SK-N-SH (cell line): ENCODE results near the gene CARD6. TPM values are rescaled to one million over a fixed set of nuclear protein-coding genes. Genes with fewer than 3 reads are reported as not detected.

Source experiments
- CTCF ChIA-PET: fragments of 300-600, 350-600 bp; formaldehyde crosslinking; extraction: SDS; loops from one replicate; lab custom pipeline; 2021; lab: Yijun Ruan, JAX
- POLR2A ChIA-PET: fragments of 350-600 bp; sonication (Branson Sonifier 250); formaldehyde crosslinking; extraction: SDS; loops from one replicate; lab custom pipeline; 2020; ENCODE audit warnings: antibody characterized with exemption, inconsistent platforms; lab: Yijun Ruan, JAX
- DNase-seq: peaks from one replicate; pipeline ENCODE4 v3.0.0; 2012
- H2AFZ ChIP-seq: fragments of 200-600 bp; sonication (generic); 2 replicates; pipeline ENCODE4 v1.8.1; 2016; ENCODE audit warnings: antibody characterized with exemption, mild to moderate bottlenecking, low read depth
- H3F3A ChIP-seq: fragments of 200-600 bp; sonication (generic); replicated peaks from 2 replicates; pipeline ENCODE3; 2016; ENCODE audit warnings: antibody characterized with exemption, mild to moderate bottlenecking; ENCODE audit not compliant: insufficient read depth
- H3K27ac ChIP-seq, 2 experiments: fragments of 200-500 bp in 1 of 2; fragments of 200-600 bp in 1 of 2; sonication (Bioruptor generic) in 1 of 2; sonication (generic), shearing (Covaris generic) in 1 of 2; 2 replicates each; pipeline versions ENCODE4 v1.5.1 to v1.6.1; 2014 to 2016; ENCODE audit warnings: low read depth in 2 of 2, inconsistent platforms in 1 of 2, low read length in 1 of 2, mild to moderate bottlenecking in 1 of 2, mixed read lengths in 1 of 2
- H3K27me3 ChIP-seq: fragments of 200-600 bp; sonication (generic), shearing (Covaris generic); 2 replicates; pipeline ENCODE4 v1.6.1; 2016; ENCODE audit warnings: mixed run types; ENCODE audit not compliant: insufficient read depth
- H3K36me3 ChIP-seq, 2 experiments: fragments of 200-500 bp in 1 of 2; fragments of 200-600 bp in 1 of 2; sonication (Bioruptor generic) in 1 of 2; sonication (generic) in 1 of 2; replicated peaks in 1 of 2; 2 replicates each; pipeline versions ENCODE3 to v1.5.1; 2014 to 2016; ENCODE audit warnings: low read length in 1 of 2, mild to moderate bottlenecking in 1 of 2; ENCODE audit not compliant: insufficient read depth in 2 of 2, control insufficient read depth in 1 of 2
- H3K4me1 ChIP-seq, 2 experiments: fragments of 200-500 bp in 1 of 2; fragments of 200-600 bp in 1 of 2; sonication (Bioruptor generic) in 1 of 2; sonication (generic), shearing (Covaris generic) in 1 of 2; 2 replicates each; pipeline versions ENCODE4 v1.5.1 to v1.6.1; 2014 to 2016; ENCODE audit warnings: low read depth in 1 of 2, low read length in 1 of 2, mixed run types in 1 of 2; ENCODE audit not compliant: insufficient read depth in 2 of 2, control insufficient read depth in 1 of 2
- H3K4me2 ChIP-seq: fragments of 200-600 bp; sonication (generic), shearing (Covaris generic); 2 replicates; pipeline ENCODE4 v1.6.1; 2017; ENCODE audit warnings: mixed run types
- H3K4me3 ChIP-seq, 2 experiments: fragments of 200-500 bp in 1 of 2; fragments of 200-600 bp in 1 of 2; sonication (Bioruptor generic) in 1 of 2; sonication (generic), shearing (Covaris generic) in 1 of 2; 2 replicates each; pipeline versions ENCODE4 v1.5.1 to v1.8.1; 2014 to 2016; ENCODE audit warnings: low read depth in 2 of 2, inconsistent platforms in 1 of 2, low read length in 1 of 2, mild to moderate bottlenecking in 1 of 2, mixed read lengths in 1 of 2, moderate library complexity in 1 of 2
- H3K79me2 ChIP-seq: fragments of 200-600 bp; sonication (generic); 2 replicates; pipeline ENCODE4 v1.8.1; 2017; ENCODE audit warnings: mild to moderate bottlenecking; ENCODE audit not compliant: insufficient read depth
- H3K9ac ChIP-seq: fragments of 200-600 bp; sonication (generic); 2 replicates; pipeline ENCODE4 v1.6.1; 2017; ENCODE audit warnings: mixed run types
- H3K9me2 ChIP-seq: fragments of 200-600 bp; sonication (generic); 2 replicates; pipeline ENCODE4 v1.6.1; 2017; ENCODE audit warnings: mixed run types
- H3K9me3 ChIP-seq: fragments of 200-600 bp; sonication (generic); 2 replicates; pipeline ENCODE4 v1.6.1; 2017; ENCODE audit warnings: mixed run types, mild to moderate bottlenecking, moderate library complexity
- H4K20me1 ChIP-seq: fragments of 200-600 bp; sonication (generic); 2 replicates; pipeline ENCODE4 v1.6.1; 2017; ENCODE audit warnings: mild to moderate bottlenecking, mixed run types; ENCODE audit not compliant: insufficient read depth
- CHD2 ChIP-seq: fragments of 150-350 bp; IDR thresholded peaks from 2 replicates; pipeline ENCODE4 v1.6.1; 2018; ENCODE audit warnings: low read length; ENCODE audit not compliant: partially characterized antibody
- EZH2phosphoT487 ChIP-seq: fragments of 200-600 bp; sonication (generic); IDR thresholded peaks from 2 replicates; pipeline ENCODE4 v1.6.1; 2017; ENCODE audit warnings: low read depth, mixed run types, mild to moderate bottlenecking, antibody characterized with exemption, moderate library complexity, borderline replicate concordance
- FOSL2 ChIP-seq: IDR thresholded peaks from 2 replicates; pipeline ENCODE4 v1.4.0; 2012; ENCODE audit warnings: low read depth, mild to moderate bottlenecking, moderate library complexity, borderline replicate concordance
- GABPA ChIP-seq: IDR thresholded peaks from 2 replicates; pipeline ENCODE4 v1.4.0; 2012; ENCODE audit warnings: low read depth, mild to moderate bottlenecking
- JUND ChIP-seq: IDR thresholded peaks from 2 replicates; pipeline ENCODE4 v1.4.0; 2012
- MAX ChIP-seq: IDR thresholded peaks from 2 replicates; pipeline ENCODE4 v1.4.0; 2012; ENCODE audit warnings: low read depth
- NFIC ChIP-seq: IDR thresholded peaks from 2 replicates; pipeline ENCODE4 v1.4.0; 2012; ENCODE audit warnings: borderline replicate concordance
- PBX3 ChIP-seq: IDR thresholded peaks from 2 replicates; pipeline ENCODE4; 2012
- REST ChIP-seq: IDR thresholded peaks from 2 replicates; pipeline ENCODE4 v1.6.1; 2012; ENCODE audit warnings: mild to moderate bottlenecking, low read depth, low read length, moderate library complexity
- TAF1 ChIP-seq: IDR thresholded peaks from 2 replicates; pipeline ENCODE4 v1.6.1; 2012; ENCODE audit warnings: low read depth, mild to moderate bottlenecking, low read length, moderate library complexity, borderline replicate concordance
- TEAD4 ChIP-seq: IDR thresholded peaks from 2 replicates; pipeline ENCODE4 v1.4.0; 2012; ENCODE audit warnings: mild to moderate bottlenecking, borderline replicate concordance; ENCODE audit not compliant: insufficient read depth
- WGBS: methylation state at CpG from one replicate; pipeline ENCODE4 v1.1.6; 2017; ENCODE audit warnings: low lambda C conversion rate; 5-methylcytosine and 5-hydroxymethylcytosine counted together
- polyA plus RNA-seq, 3 experiments: library from polyadenylated mRNA; depleted of rRNA; stranded (reverse); fragments of >200 nt; gene quantifications; 2 replicates each; pipeline ENCODE4 v1.2.3, GENCODE V29; 2012

Gene CARD6
- polyA plus RNA-seq, 1 of the 3 experiments (the other 2 are of a cell fraction): 0.03 TPM

- Histone ChIP-seq H3K4me1 (peaks cover 0 to 4% of the 10 kb centered on the region in 2 experiments; a peak in 2 of 4 replicates), H3K4me2 (no peak overlapping the region), H4K20me1 (peaks cover 2% of the 10 kb centered on the region), H3K27me3 (no peaks in the 10 kb centered on the region), H3K9ac (no peak overlapping the region), H3K9me2 (no peaks in the 10 kb centered on the region), H3K9me3 (no peaks in the 10 kb centered on the region), H3F3A (peaks cover 21% of the 10 kb centered on the region), H3K27ac (no peak overlapping the region), H3K4me3 (no peak overlapping the region), H3K36me3 (no peaks in the 10 kb centered on the region), H3K79me2 (peaks cover 14% of the 10 kb centered on the region), H2AFZ (no peak overlapping the region)
- TF ChIP-seq FOSL2 (no peak), TAF1 (no peak), MAX (no peak), GABPA (no peak)
- POLR2A ChIA-PET: interaction anchor here (1.2 kb wide), 1 partner anchor 31 kb away, joined by 3 read pairs; no protein-coding TSS in a partner anchor
- no peak for DNase-seq
- CTCF ChIA-PET: interaction anchor here (0.5 to 1.1 kb wide), 2 partner anchors 14 to 46 kb away, joined by 3 to 4 read pairs; partner anchors contain the start of gene TTC33
- 94% methylated on average over 8 of the region's 8 CpGs for WGBS
Measured at GRCh38 chr5:40801771-40802562, 39.2 kb upstream of the CARD6 start.

- H3K27me3 ChIP-seq: no peaks in the 10 kb centered on the region
- no peaks in the 10 kb centered on the region for H3K4me1 ChIP-seq
- CTCF ChIA-PET: no interaction called here
- no peak overlapping the region for H3K4me3 ChIP-seq
- no peaks in the 10 kb centered on the region for H3K36me3 ChIP-seq
- H3K79me2 ChIP-seq: no peaks in the 10 kb centered on the region
- TF ChIP-seq NFIC (no peak), TEAD4 (no peak)
- TF ChIP-seq, all 33 proteins: peak for 0
- H3K9me3 ChIP-seq: no peaks in the 10 kb centered on the region
- no peak overlapping the region for H3K27ac ChIP-seq
- POLR2A ChIA-PET: interaction anchor here (1.1 kb wide), 1 partner anchor 14 kb away, joined by 3 read pairs; no protein-coding TSS in a partner anchor
- no peak overlapping the region for H3K4me2 ChIP-seq
- 88% methylated on average over 1 of the region's 1 CpG for WGBS
- no peak overlapping the region for H3K9ac ChIP-seq
- no peaks in the 10 kb centered on the region for H3K9me2 ChIP-seq
- DNase-seq: no peak
- no peak overlapping the region for H2AFZ ChIP-seq
- H4K20me1 ChIP-seq: no peaks in the 10 kb centered on the region
- peaks cover 4% of the 10 kb centered on the region for H3F3A ChIP-seq
Measured at GRCh38 chr5:40812125-40812524, 29.0 kb upstream of the CARD6 start.

- Histone ChIP-seq H2AFZ (no peak overlapping the region), H3K9ac (no peak overlapping the region), H3F3A (peaks cover 2% of the 10 kb centered on the region), H3K27me3 (no peaks in the 10 kb centered on the region), H3K4me3 (no peak overlapping the region), H3K27ac (no peak overlapping the region), H4K20me1 (no peaks in the 10 kb centered on the region), H3K4me2 (no peak overlapping the region), H3K36me3 (no peaks in the 10 kb centered on the region), H3K79me2 (no peaks in the 10 kb centered on the region), H3K9me3 (no peaks in the 10 kb centered on the region), H3K9me2 (no peaks in the 10 kb centered on the region), H3K4me1 (no peaks in the 10 kb centered on the region)
- CTCF ChIA-PET: interaction anchor here (1.2 kb wide), 1 partner anchor 11 kb away, joined by 3 read pairs; no protein-coding TSS in a partner anchor
- POLR2A ChIA-PET: no interaction called here
- 89% methylated on average over 2 of the region's 2 CpGs for WGBS
- DNase-seq: no peak
- no peak for TF ChIP-seq JUND
- no peak for TF ChIP-seq PBX3
- no peak for TF ChIP-seq CHD2
- no peak for TF ChIP-seq REST
- TF ChIP-seq EZH2phosphoT487: no peak
Measured at GRCh38 chr5:40813698-40814281, 27.4 kb upstream of the CARD6 start.
